HG02884 (cell line): ENCODE measurements around the gene PRR23E.

Experiments
- ATAC-seq: cut with Tn5 transposase; IDR thresholded peaks from one replicate; pipeline ENCODE4 v1.9.1; 2021; ENCODE audit warnings: mild to moderate bottlenecking, moderate library complexity; ENCODE audit not compliant: unreplicated experiment

PRR23E gene, protein sequence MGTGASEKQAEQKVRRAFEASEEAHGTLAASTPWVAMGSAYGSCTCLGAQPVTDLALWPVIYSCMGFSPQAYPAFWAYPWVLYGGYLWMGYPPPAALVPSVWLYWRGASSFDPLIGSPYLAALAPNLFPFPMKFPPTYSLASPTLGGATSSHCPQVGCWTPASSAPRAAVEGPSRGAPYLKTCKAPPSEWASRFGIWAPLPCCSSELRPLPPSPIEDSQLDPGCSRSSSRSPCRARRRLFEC

DNA sequence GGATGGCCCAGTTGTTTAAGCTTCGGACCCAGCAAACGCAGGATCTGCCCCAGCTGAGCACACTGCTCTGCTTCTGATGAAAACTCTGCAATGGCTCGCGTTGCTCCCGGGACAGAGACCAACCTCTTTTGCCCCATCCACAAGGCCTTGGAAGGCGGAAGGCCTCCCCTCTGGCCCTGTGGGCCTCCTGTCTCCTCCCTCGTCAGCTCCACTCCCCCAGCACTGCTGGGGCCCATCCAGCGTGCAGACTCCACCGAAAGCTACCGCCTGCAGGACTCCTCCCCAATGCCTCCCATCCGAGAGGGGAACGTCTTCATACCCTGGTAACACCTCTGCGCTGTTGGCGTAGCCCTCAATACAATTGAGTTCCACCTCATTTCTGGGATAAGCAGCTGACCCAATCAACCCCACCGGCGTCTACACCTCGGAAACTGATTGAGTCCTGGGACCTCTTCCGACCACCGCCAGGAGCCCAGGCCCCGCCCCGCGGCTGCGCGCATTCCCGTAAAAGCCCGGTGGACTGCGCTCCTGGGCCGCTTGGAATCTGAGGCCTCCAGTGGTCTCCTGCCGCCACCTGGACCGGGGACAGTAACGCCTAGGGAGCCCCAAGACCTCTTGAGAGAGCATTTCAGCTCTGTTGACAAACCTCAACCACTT is at the start of gene PRR23E:
Gene PRR23E (plus strand): TSS at position 556 of the 657 bp plus-strand sequence. CDS start 3,555 bp downstream, outside the sequence.
- no peak for ATAC-seq

DNA sequence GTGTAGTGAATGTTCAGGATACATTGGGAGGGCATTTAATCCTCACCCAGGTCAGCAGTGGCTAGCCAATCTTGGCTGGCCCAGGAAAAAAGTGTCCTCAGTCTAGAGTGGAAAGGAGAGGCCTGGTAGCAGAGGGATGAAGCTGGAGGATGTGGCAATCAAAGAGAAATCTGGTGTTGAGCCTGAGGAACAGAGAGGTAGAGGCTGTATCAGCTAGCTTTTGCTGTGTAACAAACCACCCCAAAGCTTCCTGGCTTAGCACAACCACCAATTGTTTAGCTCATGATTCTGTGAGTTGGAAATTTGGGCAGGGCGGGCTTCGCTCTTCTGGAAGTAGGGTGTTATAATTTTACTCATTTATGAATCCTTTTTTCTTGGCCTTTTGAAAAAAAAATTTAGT is 49.8 kb upstream of the PRR23E start:
- ATAC-seq: no peak

DNA sequence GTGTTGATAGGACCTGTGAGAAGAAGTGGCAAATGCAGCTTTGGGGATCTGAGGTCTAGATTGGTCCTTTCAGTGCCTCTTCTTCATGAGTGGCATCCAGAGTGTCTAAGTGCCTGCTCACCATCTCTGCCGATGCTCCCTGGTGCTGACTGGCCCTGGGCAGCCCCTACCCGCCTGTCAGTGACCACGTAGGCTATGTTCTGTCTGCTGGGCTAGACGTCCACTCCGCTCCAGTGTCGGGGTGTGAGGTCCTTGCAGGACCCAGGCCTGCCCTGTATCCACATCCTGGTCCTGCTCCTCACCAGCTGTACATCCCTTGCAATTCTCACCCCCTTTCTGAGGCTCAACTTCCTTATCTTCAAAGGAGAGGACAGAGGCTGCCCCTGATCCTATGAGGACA is 48.3 kb upstream of the PRR23E start:
- no peak for ATAC-seq

DNA sequence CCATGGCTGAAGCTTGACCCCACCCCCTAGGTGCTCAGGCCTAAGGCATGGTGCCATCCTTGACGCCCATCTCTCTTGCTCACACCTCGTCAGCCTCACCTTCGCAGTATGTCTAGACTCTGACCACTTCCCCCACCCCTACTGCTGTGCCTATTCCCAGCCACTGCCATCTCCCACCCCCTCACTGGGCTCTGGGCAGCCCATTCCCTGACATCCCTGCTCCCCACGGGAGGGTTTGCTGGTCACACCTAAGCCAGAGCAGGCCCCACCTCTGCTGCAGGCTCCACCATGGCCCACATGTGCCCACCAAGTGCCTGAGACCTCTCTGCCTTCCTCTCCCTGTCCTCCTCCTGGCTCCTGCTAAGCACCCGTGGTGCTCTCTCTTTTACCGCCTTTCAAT is 47.7 kb upstream of the PRR23E start:
- ATAC-seq: no peak

DNA sequence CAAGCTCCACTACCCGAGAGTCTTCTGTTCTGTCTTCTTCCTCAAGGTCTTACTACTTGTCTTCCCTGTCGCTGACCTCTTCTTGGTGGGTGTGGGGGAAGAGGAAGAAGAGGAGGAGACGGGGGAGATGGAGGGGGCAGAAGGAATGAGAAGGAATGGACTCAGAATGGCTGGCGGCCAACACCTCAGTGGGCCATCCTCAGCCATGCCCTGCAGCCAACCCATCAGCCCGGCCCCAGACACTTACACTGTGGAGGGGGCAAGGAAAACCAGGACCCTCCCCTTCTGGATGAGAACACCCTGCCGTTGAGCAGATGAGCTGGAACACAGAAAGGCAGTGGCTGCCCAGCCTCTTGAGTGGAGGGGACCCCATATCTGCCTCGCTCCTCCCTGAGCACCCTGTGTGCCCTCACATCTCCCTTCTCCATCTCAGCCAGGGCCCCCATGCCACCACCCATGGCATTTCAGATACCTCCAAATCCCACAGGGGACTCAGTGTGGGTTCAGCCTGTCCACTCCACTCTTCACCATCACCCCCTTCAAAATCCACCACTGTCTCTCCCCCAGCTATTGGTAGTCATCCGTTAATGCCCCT is 45.5 kb upstream of the PRR23E start:
- no peak for ATAC-seq

DNA sequence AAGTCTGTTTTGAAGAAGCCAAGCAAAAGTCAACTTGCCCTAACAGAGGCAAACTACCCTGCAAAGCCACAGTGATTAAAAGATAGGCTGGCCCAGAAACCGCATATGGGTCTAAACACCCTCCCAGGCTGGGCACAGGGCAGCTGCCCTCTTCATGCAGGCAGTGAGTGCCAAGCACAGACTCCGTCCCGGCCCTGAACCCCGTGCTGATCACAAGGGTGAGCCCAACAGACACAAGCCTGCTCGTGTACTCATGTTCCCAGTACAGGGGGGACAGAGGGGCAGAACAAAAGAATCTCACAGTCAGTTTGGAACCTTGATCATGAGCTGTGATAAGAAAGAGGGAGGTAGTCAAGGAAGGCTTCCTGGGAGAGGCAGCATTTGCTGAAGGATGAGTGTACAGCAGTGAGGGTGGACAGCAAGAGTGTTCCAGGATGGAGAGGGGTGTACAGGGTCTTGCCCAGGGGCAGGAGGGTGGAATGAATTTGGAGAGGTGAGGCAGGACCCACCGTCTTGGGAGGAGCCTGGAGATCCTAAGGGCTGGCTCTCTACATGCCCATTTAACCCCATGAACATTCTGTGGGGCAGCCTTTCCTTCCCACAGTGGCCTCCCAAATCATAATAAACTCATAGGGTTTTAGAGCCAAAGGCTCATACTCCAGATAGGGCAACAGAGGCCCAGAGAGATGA is 43.2 kb upstream of the PRR23E start:
- no peak for ATAC-seq

DNA sequence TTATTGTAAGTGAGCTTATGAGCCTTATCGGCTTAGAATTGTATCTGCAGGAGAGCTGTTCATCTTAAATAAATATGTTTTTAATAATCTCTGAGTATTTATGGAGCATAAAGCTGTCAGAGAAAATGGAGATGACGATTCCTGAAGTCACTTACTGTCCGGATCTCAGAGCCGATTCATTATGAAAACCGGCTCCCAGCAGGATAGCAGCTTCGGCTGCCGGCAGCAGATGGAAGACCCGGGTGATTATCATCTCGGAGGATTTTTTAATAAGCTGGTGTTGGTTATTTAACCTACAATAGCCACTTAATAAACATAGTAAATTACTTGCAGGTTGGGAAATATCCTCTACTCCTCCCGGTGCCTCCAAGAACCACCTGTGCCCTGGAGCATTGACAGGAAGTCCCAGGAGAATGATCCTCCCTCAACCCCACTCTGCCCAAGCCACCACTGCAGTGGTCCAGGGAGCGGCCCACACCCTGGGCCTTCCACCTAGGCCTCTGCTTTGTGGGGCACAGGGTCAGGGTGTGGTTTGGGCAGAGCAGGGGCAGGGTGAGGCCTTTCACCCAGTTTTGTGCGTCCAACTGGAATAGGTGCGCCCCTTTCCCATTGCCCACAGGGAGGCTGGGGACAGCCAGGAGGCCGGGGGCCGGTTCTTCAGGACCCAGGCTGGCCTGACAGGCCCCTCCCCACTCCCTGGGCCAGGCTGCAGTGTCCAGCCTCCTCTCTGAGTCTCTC is 42.2 kb upstream of the PRR23E start:
- ATAC-seq: no peak

DNA sequence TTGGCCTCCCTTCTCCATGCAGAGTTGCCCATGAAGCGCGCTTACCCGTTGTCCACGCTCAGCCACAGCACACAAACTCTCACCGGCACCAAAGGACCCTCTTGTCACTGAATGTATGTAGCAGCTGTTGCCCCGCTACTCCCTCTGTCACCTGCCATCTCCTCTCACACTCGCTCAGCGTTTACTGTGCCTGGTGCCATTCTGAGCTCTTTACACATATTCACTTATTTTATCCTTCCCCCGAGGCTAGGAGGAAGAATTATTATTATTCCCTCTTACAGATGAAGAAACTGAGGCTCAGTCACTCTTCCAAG is 41.7 kb upstream of the PRR23E start:
- ATAC-seq: no peak

DNA sequence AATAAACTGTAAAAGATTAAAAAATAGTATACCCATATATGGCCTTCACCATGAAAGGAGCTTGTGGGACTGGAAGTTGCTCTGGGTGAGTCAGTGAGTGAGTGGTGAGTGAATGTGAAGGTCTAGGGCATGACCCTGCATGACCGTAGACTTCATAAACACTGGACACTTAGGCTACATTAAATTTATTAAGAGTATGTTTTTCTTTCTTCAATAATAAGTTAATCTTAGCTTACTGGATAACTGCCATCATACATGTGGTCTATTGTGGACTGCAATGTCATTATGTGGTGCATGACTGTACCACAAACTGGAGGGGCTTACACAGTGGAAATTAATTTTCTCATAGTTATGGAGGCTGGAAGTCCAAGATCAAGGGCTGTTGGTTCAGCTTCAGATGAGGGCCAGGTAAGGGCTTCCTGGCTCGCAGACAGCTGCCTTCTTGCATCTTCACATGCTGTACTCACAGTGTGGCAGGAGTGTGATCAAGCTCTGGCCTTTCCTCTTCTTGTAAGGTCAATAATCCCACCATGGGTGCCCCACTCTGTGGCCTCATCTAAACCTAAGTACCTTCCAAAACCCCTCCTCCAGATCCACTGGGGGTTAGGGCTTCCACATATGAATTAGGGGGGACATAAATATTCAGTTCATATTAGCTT is 40.8 kb upstream of the PRR23E start:
- ATAC-seq: no peak

DNA sequence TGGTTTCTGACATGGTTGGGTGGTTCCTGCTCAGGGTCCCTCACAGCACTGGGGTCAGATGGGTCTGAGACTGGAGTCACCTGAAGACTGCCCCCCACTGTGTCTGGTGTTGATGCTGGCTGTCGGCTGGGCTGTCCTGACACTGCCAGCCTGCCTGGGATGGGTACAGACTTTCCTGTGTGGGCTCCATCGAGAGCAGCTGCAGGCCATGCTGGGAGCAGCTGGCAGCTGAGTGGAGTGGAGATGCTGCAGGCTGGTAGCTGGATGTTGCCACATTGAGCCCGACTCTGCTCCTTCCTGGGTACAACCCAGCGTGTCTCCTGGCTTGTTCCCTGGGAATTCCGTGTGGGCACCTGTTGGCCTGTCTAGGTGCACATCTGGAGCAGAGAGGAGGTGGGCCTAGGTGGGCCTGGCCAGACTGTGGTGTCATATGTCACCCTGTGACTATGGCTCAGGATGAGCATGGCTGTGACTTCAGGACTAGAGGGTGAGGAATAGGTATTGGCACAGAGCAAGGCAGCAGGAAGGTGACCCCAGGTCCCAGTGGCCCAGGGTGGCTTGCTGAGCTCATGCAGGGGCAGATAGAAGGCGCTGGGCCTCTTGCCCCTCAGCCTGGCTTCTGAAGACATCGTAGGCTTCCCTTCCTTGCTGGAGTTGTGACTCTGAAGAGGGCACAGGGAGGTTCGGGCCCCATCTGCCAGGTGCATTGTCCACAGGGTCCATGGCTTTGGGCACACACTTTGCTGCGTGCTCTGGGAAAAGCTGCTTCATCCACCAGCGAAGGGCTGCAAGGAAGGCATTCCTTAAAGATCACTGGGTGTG is 40.0 kb upstream of the PRR23E start:
- ATAC-seq: no peak

DNA sequence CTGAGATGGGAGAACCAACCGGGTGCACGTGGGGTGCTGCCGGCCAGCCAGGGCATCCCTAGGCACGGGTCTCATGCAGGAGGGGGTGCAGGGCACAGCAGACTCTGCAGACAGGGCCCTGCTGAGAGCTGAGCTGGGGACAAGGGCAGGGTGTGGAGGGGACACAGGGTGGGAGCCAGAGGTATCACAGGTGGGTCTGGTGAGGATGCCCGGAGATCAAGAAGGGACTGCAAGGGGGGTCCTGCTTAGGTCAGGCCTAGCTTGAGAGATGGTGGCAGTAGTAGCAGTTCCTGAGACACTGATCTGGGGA is 39.5 kb upstream of the PRR23E start:
- no peak for ATAC-seq

DNA sequence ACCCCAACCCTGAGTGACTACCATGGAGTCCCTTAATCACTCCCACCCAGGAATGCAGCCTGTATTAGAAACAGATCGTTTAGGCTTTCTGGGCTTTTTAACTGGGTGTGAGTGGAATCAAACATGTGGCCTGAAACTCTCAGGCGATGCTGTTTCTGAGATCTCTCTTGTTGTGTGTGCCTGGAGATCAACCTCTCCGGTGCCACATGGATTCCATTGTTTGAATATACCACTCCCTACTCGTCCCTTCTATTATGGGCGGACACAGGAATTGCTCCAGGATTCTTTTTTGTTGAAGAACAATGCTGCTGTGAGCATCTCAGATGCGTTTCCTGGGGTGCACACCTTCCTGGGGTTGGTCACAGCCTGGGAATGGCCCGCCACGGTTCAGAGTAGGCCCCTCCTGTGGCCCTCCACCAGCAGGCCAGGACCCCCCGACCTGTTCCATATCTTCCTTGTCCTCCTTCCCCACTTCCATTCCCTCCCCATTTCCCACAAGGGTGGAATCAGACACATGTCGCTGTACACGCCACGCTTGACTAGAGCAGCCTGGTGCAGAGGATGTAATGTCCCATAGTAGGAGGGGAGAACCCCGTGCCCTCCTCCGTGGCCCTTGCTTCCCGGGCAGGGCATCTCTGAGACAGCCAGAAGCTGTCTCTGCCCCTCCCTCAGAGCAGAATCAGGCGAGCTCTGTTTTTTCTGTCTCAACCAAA is 36.4 kb upstream of the PRR23E start:
- no peak for ATAC-seq

DNA sequence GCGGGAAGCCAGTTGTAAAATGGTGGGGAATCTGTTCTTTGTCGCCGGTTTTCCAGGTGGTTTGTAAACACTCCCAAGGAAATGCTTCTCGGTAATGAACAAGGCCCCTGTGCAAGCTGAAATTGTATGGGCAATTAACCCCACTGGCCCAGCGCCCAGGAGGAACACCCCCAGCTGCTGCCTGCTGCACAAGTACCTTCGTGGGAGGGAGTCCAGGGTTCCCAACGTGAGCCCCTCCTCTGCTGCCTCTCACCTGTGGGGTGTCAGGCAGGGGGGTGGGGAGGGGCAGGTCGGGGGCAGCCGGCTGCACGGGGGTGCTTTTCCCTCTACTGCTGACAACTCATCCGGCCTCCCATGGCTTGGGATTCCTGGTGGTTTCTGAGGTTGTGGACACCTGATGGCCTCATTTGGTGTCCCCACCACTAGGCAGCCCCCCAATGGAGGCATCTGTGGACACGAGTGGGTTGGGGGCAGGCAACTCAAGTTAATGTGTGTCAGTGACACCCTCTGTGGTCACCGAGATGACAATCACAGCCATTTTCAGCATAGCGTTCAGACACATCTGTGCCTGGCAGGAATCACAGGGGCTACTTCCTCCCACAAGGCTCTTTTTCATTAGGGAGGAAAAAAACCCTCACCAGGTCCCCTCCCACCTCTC is 35.6 kb upstream of the PRR23E start:
- ATAC-seq: no peak

DNA sequence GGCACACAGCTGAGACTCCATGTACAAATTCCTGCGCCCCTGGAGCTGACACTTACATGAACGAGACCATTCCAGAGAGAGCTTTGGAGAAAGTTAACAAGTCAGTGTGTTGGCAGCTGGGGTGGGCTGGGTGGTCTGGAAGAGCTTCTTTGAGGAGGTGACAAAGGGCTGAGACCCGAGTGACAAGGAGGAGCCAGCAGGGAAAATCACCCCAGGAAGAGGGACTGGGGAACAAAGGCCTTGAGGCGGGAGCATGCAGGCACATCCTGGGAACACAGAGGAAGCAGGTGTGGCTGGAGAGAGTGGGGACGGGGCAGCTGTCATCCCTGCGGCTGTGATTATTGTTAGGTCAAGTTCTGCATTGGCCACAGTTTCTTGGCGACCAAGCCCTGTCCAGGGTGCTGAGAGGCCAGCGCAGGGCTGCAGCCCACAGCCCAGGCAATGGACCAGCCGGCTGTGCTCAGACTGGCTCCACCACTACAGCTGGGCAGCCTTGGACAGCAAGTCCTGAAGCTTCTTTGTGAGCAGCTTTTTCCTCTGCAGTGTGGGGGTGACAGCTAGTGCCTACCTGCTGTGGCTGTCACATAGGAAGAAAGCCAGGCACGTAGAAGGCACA is 34.2 kb upstream of the PRR23E start:
- ATAC-seq: no peak

DNA sequence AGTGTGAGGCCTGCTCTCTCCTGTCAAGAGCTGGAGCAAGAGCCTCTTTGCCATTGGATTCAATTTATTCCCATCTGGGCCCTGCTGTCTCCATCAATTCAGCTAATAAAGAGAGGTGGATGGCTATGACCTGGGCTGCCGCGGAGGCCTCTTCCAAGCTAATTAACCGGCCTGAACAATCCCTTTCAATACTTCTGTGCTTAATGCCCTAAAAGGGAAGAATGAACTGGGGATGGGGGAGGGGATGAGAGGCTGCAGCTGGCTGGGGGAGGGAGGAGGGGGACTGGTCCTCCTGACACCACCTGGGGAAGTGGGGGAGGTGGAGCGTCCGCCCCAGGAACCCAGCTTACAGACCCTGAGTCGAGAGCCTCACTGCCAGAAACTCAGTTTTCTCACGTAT is 33.4 kb upstream of the PRR23E start:
- ATAC-seq: no peak

DNA sequence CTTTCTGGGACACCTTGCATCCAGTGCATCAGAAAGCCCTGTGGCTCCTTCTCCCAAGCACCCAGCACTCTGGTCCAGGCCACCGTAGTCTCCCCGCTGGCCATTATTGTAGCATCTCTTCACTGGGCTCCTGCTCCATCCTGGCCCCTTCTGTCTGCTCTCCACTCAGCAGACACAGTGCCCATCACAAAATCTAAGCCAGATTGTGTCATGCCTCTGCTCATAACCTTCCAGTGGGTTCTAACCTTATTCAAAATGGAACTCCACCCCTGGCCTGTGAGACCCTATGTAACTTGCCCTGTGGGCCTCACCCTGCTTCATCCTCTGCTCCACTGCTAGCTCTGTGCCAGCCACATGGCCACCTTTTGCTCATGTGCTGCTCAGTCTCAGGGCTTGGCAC is 31.7 kb upstream of the PRR23E start:
- no peak for ATAC-seq

DNA sequence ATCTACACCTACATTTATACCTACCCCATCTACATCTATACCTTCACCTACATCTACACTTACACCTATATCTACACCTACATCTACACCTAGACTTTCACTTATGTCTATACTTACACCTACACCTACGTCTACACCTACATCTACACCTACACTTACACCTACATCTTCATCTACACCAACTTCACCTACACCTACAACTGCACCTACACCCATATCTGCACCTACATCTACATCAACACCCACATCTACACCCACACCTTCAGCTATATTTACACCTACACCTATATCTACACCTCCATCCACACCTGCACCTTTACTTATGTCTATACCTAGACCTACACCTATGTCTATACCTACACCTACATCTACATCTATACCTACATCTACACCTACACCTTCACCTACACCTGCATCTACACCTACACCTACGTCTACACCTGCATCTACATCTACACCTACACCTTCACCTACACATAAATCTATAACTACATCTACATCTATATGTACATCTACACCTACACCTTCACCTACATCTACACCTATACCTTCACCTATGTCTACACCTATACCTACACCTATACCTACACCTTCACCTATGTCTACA is 30.9 kb upstream of the PRR23E start:
- no peak for ATAC-seq

DNA sequence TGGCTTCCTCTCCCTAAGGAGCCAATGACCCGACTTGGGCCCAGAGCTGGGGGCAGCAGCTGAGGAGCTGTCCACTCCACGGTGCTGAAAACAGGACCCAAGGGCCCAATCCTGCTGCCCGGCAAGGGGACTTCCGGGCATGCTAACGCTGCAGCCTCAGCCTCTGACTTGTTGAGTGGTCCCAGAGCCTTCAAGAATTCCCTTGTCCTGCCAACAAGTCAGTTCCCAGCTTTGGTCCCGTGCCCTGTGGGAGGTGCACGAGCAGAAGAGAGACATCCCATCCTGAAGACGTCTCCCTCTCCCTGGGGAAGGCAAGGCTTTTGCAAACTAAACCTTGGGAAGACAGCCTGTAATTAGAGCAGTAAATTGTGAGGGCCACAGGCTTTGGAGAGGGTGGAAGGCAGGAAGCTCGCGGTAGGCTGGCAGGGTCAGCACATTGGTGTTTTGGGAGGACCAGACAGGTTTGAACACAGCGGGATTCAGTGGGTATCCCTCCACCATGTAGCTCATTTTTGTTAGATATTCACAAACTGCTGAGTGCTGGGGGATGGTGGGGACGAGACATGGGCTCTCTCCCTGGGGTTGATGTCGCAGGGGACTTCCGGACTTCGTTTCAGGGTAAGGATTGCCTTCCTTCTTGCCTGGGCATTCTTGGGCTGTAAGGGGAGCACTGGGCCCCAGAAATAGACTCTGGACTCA is 29.8 kb upstream of the PRR23E start:
- no peak for ATAC-seq
